Activated T-cell treated with anti-CD3 and anti-CD28 coated beads for 48 hours (primary cell): ENCODE data around the gene HOXB8.

Source experiments
- DNase-seq: peaks from one replicate; pipeline ENCODE4 v3.0.0-alpha.2; 2020; ENCODE audit warnings: low read depth

HOXB8 gene

GRCh38 chr17:48610282-48611211 lies 4.5 kb downstream of the HOXB8 start, which contains the start of gene HOXB7:
TSS of gene HOXB7 (minus strand) at chr17:48611017. CDS start at chr17:48610918, 99 bp downstream.
- peak; percentile 58 for DNase-seq

GRCh38 chr17:48609759-48610281 lies 5.3 kb downstream of the HOXB8 start:
- no peak for DNase-seq

GRCh38 chr17:48609033-48609432 lies 6.1 kb downstream of the HOXB8 start:
- no peak for DNase-seq

- DNase-seq = no peak
Observed at GRCh38 chr17:48608494-48608834, 6.6 kb downstream of the HOXB8 start.

GRCh38 chr17:48606892-48607614 lies 8.0 kb downstream of the HOXB8 start:
- no peak for DNase-seq

GRCh38 chr17:48605991-48606891 lies 8.9 kb downstream of the HOXB8 start:
- no peak for DNase-seq

GRCh38 chr17:48605409-48605919 lies 9.6 kb downstream of the HOXB8 start:
- DNase-seq = no peak

- DNase-seq = no peak
Observed at GRCh38 chr17:48604770-48605329, 10.2 kb downstream of the HOXB8 start, which contains the start of gene HOXB6. TSS of gene HOXB6 (minus strand) at chr17:48604986. CDS start at chr17:48598150, 6,836 bp downstream.

- no peak for DNase-seq
Observed at GRCh38 chr17:48603959-48604769, 10.9 kb downstream of the HOXB8 start.

- DNase-seq = no peak
Observed at GRCh38 chr17:48601539-48602425, 13.3 kb downstream of the HOXB8 start.

- no peak for DNase-seq
Observed at GRCh38 chr17:48601207-48601538, 13.9 kb downstream of the HOXB8 start.

GRCh38 chr17:48600244-48601098 lies 14.6 kb downstream of the HOXB8 start:
- no peak for DNase-seq

GRCh38 chr17:48599354-48599753 lies 15.7 kb downstream of the HOXB8 start:
- DNase-seq = no peak

GRCh38 chr17:48598736-48599135 lies 16.4 kb downstream of the HOXB8 start:
- no peak for DNase-seq

- no peak for DNase-seq
Observed at GRCh38 chr17:48597778-48598631, 17.1 kb downstream of the HOXB8 start.

GRCh38 chr17:48597528-48597777 lies 17.6 kb downstream of the HOXB8 start:
- no peak for DNase-seq

GRCh38 chr17:48596735-48597527 lies 18.2 kb downstream of the HOXB8 start:
- no peak for DNase-seq
